ENCODE measurements around the gene ENTPD1.
"Not testable (repeated sequence)": the region's sequence is repeated elsewhere in the genome, so short reads cannot be mapped to it uniquely, and the experiment has no call there.

ENTPD1 gene

DNA sequence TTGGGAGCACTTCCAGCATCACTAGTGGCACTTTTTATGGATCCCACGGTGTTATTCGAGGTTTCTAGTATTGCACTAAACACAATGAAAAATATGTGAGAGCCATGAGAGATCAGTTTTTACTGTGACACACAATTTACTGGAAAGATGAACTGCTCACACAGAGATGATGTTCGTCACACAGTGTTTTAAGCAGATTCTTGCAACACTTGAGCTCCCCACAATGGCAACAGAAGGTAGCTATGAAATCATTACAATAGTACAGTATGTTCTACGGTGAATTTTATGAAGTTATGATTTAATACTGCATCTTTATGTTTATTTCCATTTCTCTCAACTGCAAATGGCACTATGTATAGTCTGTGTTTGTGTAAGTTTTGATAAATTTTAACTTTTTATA, 27.4 kb upstream of the ENTPD1 start:
- H3K9me3 ChIP-seq (ENCODE audit: insufficient read depth, low read length, severe bottlenecking): peaks cover 13% of the 10 kb centered on the region
- peaks cover 4% of the 10 kb centered on the region for H3K27me3 ChIP-seq (ENCODE audit: insufficient read depth, low read length, poor library complexity)
- no peak overlapping the region for H3K4me2 ChIP-seq (ENCODE audit: insufficient read depth, low read length)
- H4K20me1 ChIP-seq (ENCODE audit: insufficient read depth, low read length): no peaks in the 10 kb centered on the region
- H3K4me3 ChIP-seq (ENCODE audit: low read depth in 1 of 2, low read length in 2 of 2): no peak overlapping the region
- H3K27ac ChIP-seq (ENCODE audit: low read length): no peak overlapping the region
- TF ChIP-seq EZH2 (IDR thresholded peaks at IDR 0.05; ENCODE audit: borderline replicate concordance, low read depth, low read length, severe bottlenecking): no peak
- TF ChIP-seq, protein P1, sequence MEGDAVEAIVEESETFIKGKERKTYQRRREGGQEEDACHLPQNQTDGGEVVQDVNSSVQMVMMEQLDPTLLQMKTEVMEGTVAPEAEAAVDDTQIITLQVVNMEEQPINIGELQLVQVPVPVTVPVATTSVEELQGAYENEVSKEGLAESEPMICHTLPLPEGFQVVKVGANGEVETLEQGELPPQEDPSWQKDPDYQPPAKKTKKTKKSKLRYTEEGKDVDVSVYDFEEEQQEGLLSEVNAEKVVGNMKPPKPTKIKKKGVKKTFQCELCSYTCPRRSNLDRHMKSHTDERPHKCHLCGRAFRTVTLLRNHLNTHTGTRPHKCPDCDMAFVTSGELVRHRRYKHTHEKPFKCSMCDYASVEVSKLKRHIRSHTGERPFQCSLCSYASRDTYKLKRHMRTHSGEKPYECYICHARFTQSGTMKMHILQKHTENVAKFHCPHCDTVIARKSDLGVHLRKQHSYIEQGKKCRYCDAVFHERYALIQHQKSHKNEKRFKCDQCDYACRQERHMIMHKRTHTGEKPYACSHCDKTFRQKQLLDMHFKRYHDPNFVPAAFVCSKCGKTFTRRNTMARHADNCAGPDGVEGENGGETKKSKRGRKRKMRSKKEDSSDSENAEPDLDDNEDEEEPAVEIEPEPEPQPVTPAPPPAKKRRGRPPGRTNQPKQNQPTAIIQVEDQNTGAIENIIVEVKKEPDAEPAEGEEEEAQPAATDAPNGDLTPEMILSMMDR (IDR thresholded peaks at IDR 0.05; ENCODE audit: borderline replicate concordance, extremely low read depth, low read length, poor library complexity, severe bottlenecking): no peak
- DNase-seq (no peak), ATAC-seq (ENCODE audit: insufficient read depth, low read depth) (no peak)
- no peak overlapping the region for H2AFZ ChIP-seq (ENCODE audit: low read depth, low read length)
- H3K36me3 ChIP-seq (ENCODE audit: insufficient read depth, low read length): no peaks in the 10 kb centered on the region
- no peaks in the 10 kb centered on the region for H3K4me1 ChIP-seq (ENCODE audit: insufficient read depth, low read length)
- no peaks in the 10 kb centered on the region for H3K79me2 ChIP-seq (ENCODE audit: insufficient read depth, low read length)
- no peak overlapping the region for H3K9ac ChIP-seq (ENCODE audit: low read depth, low read length)

DNA sequence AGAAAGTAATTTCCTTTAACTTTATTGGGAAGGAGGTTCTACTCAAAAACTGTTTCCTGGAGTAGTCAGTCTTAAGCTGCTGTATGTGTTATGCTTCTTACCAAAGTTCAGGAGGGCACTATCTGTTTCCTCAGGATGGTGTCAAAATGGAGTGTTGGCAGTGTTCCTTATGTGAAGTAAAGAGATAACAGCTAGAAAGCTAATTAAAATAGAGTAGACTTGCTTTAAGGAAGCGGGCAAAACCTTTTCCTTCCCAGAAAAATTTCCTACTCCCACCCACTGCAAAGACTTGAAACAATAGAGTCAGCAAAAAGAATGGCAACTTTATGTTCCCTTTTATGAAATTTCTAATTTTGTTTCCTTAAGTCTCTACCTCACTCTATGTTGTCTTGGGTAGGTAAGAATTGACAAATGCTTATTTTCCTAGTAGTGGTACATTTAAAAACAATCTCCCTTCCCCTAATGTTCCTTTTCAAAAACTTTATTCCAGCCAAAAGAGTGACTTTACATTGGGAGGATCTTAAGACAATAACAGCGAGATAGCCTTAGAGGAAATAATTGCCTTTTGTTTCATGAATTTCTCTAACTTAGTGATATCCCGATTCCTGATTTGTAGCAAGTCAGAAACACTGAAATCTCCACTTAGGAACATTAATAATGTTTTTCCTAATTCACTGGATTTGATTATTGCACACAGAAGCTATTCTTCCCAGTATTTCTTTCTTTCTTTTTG, 26.5 kb upstream of the ENTPD1 start:
- no peak overlapping the region for H2AFZ ChIP-seq (ENCODE audit: low read depth, low read length)
- no peak for DNase-seq
- peaks cover 4% of the 10 kb centered on the region for H3K27me3 ChIP-seq (ENCODE audit: insufficient read depth, low read length, poor library complexity)
- TF ChIP-seq, protein P1 (IDR thresholded peaks at IDR 0.05; ENCODE audit: borderline replicate concordance, extremely low read depth, low read length, poor library complexity, severe bottlenecking): no peak
- no peak for TF ChIP-seq EZH2 (IDR thresholded peaks at IDR 0.05; ENCODE audit: borderline replicate concordance, low read depth, low read length, severe bottlenecking)
- H3K27ac ChIP-seq (ENCODE audit: low read length): no peak overlapping the region
- no peak for ATAC-seq (ENCODE audit: insufficient read depth, low read depth)
- H3K36me3 ChIP-seq (ENCODE audit: insufficient read depth, low read length): no peaks in the 10 kb centered on the region
- peaks cover 15% of the 10 kb centered on the region for H3K9me3 ChIP-seq (ENCODE audit: insufficient read depth, low read length, severe bottlenecking)
- H3K9ac ChIP-seq (ENCODE audit: low read depth, low read length): no peak overlapping the region
- H3K4me1 ChIP-seq (ENCODE audit: insufficient read depth, low read length): no peaks in the 10 kb centered on the region
- no peak overlapping the region for H3K4me2 ChIP-seq (ENCODE audit: insufficient read depth, low read length)
- no peaks in the 10 kb centered on the region for H3K79me2 ChIP-seq (ENCODE audit: insufficient read depth, low read length)
- H3K4me3 ChIP-seq (ENCODE audit: low read depth in 1 of 2, low read length in 2 of 2): no peak overlapping the region
- H4K20me1 ChIP-seq (ENCODE audit: insufficient read depth, low read length): no peaks in the 10 kb centered on the region

DNA sequence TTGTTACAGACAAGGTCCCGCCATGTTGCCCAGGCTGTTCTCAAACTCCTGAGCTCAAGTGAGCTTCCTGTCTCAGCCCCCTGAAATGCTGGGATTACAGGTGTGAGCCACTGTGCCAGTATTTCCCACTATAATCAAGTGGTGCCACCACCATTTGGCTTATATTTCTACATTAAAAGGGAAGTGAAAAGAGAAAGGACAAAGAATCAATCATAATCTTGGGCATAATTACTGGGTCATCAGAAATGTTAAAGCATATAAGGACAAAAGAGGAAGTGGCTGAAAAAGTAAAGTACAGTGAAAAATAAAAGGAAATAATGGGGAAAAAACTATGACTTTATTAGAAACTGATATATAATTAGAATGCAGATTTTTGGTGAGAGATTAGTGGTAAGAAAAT, 25.7 kb upstream of the ENTPD1 start:
- ATAC-seq (ENCODE audit: insufficient read depth, low read depth) (no peak), DNase-seq (no peak)
- H3K27me3 ChIP-seq (ENCODE audit: insufficient read depth, low read length, poor library complexity): peaks cover 4% of the 10 kb centered on the region
- H3K79me2 ChIP-seq (ENCODE audit: insufficient read depth, low read length): no peaks in the 10 kb centered on the region
- H3K4me3 ChIP-seq (ENCODE audit: low read depth in 1 of 2, low read length in 2 of 2): no peak overlapping the region
- H3K9ac ChIP-seq (ENCODE audit: low read depth, low read length): no peak overlapping the region
- no peaks in the 10 kb centered on the region for H4K20me1 ChIP-seq (ENCODE audit: insufficient read depth, low read length)
- no peaks in the 10 kb centered on the region for H3K4me1 ChIP-seq (ENCODE audit: insufficient read depth, low read length)
- peaks cover 15% of the 10 kb centered on the region for H3K9me3 ChIP-seq (ENCODE audit: insufficient read depth, low read length, severe bottlenecking)
- TF ChIP-seq EZH2 (IDR thresholded peaks at IDR 0.05; ENCODE audit: borderline replicate concordance, low read depth, low read length, severe bottlenecking): no peak
- TF ChIP-seq, protein P1 (IDR thresholded peaks at IDR 0.05; ENCODE audit: borderline replicate concordance, extremely low read depth, low read length, poor library complexity, severe bottlenecking): no peak
- no peak overlapping the region for H2AFZ ChIP-seq (ENCODE audit: low read depth, low read length)
- H3K27ac ChIP-seq (ENCODE audit: low read length): no peak overlapping the region
- no peaks in the 10 kb centered on the region for H3K36me3 ChIP-seq (ENCODE audit: insufficient read depth, low read length)
- no peak overlapping the region for H3K4me2 ChIP-seq (ENCODE audit: insufficient read depth, low read length)

DNA sequence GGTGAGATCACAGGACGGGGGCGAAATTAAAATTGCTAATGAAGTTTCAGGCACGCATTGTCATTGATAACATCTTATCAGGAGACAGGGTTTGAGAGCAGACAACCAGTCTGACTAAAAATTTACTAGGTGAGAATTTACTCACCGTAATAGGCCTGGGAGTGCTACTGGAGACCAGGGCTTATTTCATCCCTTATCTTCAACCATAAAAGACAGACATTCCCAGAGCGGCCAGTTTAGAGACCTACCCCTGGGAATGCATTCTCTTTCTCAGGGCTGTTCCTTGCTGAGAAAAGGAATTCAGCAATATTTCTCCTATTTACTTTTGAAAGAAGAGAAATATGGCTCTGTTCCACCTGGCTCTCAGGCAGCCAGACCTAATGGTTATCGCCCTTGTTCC, 23.1 kb upstream of the ENTPD1 start:
- not testable (repeated sequence) for H3K4me1 ChIP-seq (ENCODE audit: insufficient read depth, low read length); H3K4me3 ChIP-seq (ENCODE audit: low read depth in 1 of 2, low read length in 2 of 2); H3K27me3 ChIP-seq (ENCODE audit: insufficient read depth, low read length, poor library complexity); H3K27ac ChIP-seq (ENCODE audit: low read length); H3K79me2 ChIP-seq (ENCODE audit: insufficient read depth, low read length); H2AFZ ChIP-seq (ENCODE audit: low read depth, low read length); H3K36me3 ChIP-seq (ENCODE audit: insufficient read depth, low read length); ATAC-seq (ENCODE audit: insufficient read depth, low read depth); DNase-seq; H3K4me2 ChIP-seq (ENCODE audit: insufficient read depth, low read length); H3K9ac ChIP-seq (ENCODE audit: low read depth, low read length); H4K20me1 ChIP-seq (ENCODE audit: insufficient read depth, low read length)
- H3K9me3 ChIP-seq (ENCODE audit: insufficient read depth, low read length, severe bottlenecking): peaks cover 15% of the 10 kb centered on the region
